Mucosa of rectum (tissue), 2 donors: ENCODE data around the gene CENPP.
A peak's percentile ranks its signal among the peaks of the same experiment; 100 is the strongest.

Source experiments
- H3K27ac ChIP-seq, 2 donors: one replicate each; pipeline ENCODE4 v1.7.0; 2013; ENCODE audit warnings: inconsistent platforms in 2 of 2, low read depth in 2 of 2, low read length in 2 of 2
- H3K27me3 ChIP-seq, 2 donors: one replicate each; pipeline ENCODE4 v1.7.0; 2013; ENCODE audit warnings: low read length in 2 of 2; ENCODE audit not compliant: control insufficient read depth in 2 of 2, insufficient read depth in 2 of 2
- H3K36me3 ChIP-seq, 2 donors: one replicate each; pipeline ENCODE4 v1.7.0; 2013; ENCODE audit warnings: low read length in 2 of 2; ENCODE audit not compliant: control insufficient read depth in 2 of 2, insufficient read depth in 2 of 2
- H3K4me1 ChIP-seq, 2 donors: one replicate each; pipeline ENCODE4 v1.7.0; 2013; ENCODE audit warnings: low read length in 2 of 2, mild to moderate bottlenecking in 1 of 2; ENCODE audit not compliant: control insufficient read depth in 2 of 2, insufficient read depth in 2 of 2
- H3K4me3 ChIP-seq, 2 donors: one replicate each; pipeline ENCODE4 v1.7.0; 2013; ENCODE audit warnings: low read length in 2 of 2
- H3K9ac ChIP-seq, 2 donors: one replicate each; pipeline ENCODE4 v1.7.0; 2013; ENCODE audit warnings: low read length in 2 of 2, low read depth in 1 of 2, mild to moderate bottlenecking in 1 of 2
- H3K9me3 ChIP-seq, 2 donors: one replicate each; pipeline ENCODE4 v1.7.0; 2013; ENCODE audit warnings: low read length in 2 of 2; ENCODE audit not compliant: control insufficient read depth in 2 of 2
- donor health status: healthy.
- donor health status: Normal muscosa, but diverticular disease.

The CENPP gene

DNA sequence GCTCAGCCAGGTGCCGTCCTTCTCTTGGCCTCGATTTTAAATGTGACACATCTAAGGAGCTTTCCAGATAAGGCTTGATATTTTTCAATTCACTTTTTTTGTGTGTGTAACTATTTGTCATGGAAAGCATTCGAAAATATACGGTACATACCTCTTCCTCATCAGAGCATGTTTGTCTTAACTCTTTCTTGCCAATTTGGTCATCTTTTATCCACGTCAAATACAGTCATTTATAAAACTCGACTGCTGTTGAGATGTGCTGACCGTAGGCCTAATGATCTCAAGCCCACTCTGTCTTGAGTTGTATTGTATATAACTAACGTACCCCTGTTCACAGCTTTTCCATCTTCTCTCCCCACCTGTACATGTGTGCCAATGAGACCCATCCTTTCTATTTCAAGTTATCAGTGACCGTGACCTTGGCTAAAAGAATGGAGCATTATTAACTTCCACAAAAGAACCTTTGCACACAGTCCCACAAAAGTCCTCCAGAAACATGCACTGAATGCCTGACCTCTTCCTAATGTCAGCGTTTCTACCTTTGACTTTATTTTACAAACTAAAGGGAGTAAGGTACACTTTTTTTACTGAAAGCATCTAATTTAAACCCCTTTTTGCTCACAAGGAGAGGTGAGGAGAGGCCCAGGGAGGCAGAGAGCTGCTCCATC lies 282.6 kb downstream of the CENPP start:
- Histone ChIP-seq H3K4me1 (peaks cover 2 to 8% of the 10 kb centered on the region in 2 donors), H3K9ac (no peak overlapping the region), H3K9me3 (no peaks in the 10 kb centered on the region), H3K36me3 (peaks cover 13% of the 10 kb centered on the region in 2 donors), H3K27ac (peak overlapping the region in 1 of 2 donors; percentile 38), H3K27me3 (no peaks in the 10 kb centered on the region), H3K4me3 (no peak overlapping the region)

DNA sequence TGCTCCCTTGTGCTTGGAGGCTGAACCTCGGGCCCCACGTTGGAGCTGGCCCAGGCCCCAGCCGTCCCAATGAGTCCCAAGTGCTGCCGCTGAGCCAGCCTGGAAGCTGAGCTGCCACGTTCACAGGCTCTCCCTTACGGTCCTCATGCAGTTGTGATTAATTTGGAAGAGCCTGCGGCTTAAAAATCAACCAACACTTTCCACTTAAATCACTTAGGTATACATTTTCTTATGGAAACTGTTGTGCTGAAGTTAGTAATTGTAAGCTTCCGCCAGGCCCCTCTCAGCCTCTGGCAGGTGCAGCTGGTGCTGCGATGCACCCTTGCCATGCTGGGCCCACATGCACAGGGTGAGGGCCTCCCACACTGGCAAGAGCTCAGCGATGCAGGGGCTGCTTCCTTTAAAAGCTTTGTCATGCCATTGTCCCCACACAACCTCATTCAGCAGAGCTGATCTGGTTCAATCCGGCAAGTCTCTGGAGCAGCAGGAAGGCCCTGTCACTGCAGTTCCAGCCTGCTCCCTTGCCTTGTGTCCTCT lies 283.2 kb downstream of the CENPP start:
- Histone ChIP-seq H3K9me3 (no peaks in the 10 kb centered on the region), H3K27ac (peak overlapping the region; percentile 18 to 38), H3K9ac (no peak overlapping the region), H3K36me3 (peaks cover 16 to 17% of the 10 kb centered on the region in 2 donors), H3K27me3 (no peaks in the 10 kb centered on the region), H3K4me3 (no peak overlapping the region), H3K4me1 (peaks cover 2 to 8% of the 10 kb centered on the region in 2 donors)

DNA sequence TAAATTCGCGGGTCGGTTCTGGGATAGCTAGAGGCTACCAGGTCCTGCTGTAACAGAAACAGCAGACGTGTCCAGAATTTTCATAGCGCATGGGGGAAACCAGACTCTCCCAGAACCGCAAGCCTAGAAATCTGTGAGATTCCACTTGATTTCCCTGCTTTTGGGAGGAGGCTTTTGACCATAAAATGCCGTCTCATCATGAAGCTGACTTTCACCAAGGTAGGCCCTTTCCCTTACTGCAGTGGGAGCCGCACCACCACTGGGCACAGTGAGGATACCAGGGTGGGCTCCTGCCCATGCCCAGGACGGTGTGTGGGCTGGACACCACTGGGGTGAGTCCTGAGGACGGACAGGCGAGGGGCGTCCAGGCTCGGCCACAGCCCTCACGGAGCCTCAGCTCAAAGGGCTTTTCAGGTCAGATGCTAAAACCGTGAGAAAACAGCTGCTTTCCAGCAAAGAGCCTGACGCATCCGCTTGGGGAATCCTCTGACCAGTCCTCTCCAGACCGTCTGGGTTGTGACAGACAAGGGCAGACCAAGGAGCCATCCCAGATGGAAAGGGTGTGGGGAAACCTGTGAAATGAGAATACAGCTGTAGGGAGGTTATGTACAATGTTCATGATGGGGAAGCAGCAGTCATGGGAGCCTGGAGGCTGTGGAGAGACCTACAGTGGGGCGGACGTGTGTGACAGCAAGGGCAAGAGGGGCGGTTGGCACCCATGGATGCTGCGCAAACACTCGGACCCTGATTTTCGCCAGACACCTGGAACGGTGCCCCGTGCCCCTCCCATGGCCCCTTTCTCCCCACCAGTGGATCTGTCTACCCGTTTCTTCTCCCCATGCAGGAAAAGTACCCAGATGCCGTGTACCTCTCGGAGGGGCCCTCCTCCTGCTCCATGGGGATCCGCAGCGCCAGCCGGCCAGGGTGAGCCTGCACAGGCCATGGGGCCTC lies 285.0 kb downstream of the CENPP start:
- Histone ChIP-seq H3K36me3 (peaks cover 24% of the 10 kb centered on the region in 2 donors), H3K9me3 (no peaks in the 10 kb centered on the region), H3K27ac (peak overlapping the region; percentile 56 to 68), H3K4me3 (no peak overlapping the region), H3K9ac (peak overlapping the region in 1 of 2 donors; percentile 6), H3K4me1 (peaks cover 2 to 8% of the 10 kb centered on the region in 2 donors), H3K27me3 (no peaks in the 10 kb centered on the region)

DNA sequence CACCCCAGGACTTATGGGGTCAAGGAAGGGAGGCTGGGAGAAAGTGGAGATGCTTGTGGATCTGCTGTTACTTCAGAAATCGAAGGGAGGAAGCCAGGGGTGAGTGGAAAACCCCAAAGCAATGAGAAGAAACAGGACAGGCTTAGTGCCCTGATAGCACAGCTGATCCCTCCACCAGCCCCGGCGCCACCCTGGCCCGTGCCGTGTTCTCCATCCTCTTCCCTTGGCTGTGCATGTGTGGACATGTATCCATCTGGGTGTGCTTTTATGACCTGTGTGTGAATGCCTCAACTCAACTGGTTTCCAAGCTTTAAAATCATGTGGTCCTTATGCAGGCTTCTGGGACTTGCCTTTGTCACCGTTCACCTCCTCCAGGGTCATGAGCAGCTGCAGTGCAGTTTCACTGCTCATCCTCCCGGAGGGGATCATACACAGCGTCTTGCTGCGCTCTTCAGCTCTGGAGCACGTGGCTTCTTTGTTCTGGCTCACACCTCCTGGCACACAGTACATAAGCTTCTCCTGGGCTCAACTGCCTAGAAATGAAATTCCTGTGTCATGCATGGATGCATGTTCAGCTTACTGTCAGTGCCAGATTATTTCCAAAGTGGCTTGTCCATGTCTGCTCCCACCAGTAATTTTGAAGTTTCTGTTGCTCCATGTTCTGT lies 286.0 kb downstream of the CENPP start:
- H3K9ac ChIP-seq, result no peak overlapping the region
- H3K36me3 ChIP-seq, result peaks cover 25 to 27% of the 10 kb centered on the region in 2 donors
- H3K4me1 ChIP-seq, result peaks cover 2 to 8% of the 10 kb centered on the region in 2 donors
- no peaks in the 10 kb centered on the region for H3K9me3 ChIP-seq
- no peak overlapping the region for H3K4me3 ChIP-seq
- no peaks in the 10 kb centered on the region for H3K27me3 ChIP-seq
- H3K27ac ChIP-seq, result no peak overlapping the region

DNA sequence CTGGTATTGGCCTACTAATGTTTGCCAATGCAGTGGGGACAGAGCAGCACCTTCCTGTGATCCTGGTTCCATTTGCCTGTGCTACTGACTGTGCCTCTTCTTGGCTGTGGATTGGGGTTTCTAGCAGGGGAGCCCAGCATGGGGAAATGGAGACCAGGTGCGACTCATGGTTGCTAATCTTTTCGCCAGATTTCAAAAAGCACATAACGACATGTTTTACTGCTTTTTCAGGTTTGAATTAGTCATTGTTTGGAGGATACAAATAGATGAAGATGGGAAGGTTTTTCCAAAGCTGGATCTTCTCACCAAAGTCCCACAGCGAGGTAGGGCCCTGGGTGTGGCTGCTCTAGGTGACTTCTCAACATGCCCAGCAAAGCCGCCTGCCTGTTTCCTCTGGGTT lies 286.5 kb downstream of the CENPP start:
- H3K9ac ChIP-seq, result no peak overlapping the region
- H3K27ac ChIP-seq, result no peak overlapping the region
- H3K36me3 ChIP-seq, result peaks cover 25 to 27% of the 10 kb centered on the region in 2 donors
- no peaks in the 10 kb centered on the region for H3K27me3 ChIP-seq
- H3K9me3 ChIP-seq, result no peaks in the 10 kb centered on the region
- H3K4me1 ChIP-seq, result peaks cover 2 to 8% of the 10 kb centered on the region in 2 donors
- H3K4me3 ChIP-seq, result no peak overlapping the region

DNA sequence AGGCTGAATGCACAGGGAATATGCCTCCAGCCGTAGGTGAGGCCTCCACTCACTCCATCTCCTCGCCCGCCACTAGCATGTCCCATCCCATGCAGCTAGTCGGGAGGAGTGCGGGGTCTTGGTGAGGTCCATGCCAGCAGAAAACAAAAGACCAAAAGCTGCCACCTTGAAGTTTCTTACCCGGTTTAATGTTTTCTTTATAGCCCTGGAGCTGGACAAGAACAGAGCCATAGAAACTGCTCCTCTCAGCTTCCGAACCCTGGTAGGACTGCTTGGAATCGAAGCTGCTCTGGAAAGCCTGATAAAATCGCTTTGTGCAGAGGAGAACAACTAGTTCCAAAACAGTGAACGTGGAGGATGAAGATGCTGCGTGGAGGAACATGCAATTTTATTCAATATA lies 287.1 kb downstream of the CENPP start:
- Histone ChIP-seq H3K4me1 (peaks cover 2 to 8% of the 10 kb centered on the region in 2 donors), H3K27me3 (no peaks in the 10 kb centered on the region), H3K27ac (no peak overlapping the region), H3K9me3 (no peaks in the 10 kb centered on the region), H3K36me3 (peaks cover 25 to 27% of the 10 kb centered on the region in 2 donors), H3K4me3 (no peak overlapping the region), H3K9ac (no peak overlapping the region)

DNA sequence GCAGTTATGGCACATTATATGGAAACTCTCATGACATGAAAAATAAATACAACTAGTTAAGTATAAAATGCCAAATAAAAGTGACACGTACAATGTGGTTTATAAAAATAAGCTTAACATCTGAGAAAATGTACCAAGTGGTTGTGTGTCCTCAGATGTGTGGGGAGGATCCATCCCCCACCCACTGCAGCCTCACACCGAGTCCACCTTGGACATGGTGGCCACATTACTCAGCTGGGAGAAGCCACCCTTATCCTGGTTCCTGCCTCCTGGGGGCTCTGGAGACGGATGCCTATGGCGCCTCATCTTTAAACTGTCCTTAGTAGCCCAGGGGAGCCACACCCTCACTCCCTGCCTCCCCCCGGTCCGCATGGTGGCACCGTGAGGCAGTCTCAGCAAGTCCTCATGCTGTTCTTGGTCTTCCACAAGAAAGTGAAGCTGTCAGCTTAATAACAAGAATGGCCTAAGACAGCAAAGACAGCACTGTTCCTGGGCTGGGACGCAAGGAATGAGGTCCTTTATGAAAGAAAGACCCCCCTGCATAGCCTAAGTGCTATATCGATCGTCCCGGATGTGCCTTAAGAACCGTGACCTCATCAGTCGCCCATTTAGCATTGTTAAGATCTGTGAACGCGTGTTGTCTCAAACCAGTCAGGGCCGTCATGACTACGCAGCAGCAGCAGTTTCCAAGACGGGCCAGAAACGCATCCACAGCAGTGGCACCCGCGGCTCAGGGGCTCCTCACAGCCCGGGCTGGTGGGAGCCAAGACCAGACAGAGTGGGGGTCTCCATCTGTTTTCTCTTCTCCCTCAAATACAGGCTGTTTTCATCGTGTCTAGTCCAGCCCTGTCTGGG lies 287.7 kb downstream of the CENPP start:
- Histone ChIP-seq H3K27ac (no peak overlapping the region), H3K36me3 (peaks cover 25 to 34% of the 10 kb centered on the region in 2 donors)

DNA sequence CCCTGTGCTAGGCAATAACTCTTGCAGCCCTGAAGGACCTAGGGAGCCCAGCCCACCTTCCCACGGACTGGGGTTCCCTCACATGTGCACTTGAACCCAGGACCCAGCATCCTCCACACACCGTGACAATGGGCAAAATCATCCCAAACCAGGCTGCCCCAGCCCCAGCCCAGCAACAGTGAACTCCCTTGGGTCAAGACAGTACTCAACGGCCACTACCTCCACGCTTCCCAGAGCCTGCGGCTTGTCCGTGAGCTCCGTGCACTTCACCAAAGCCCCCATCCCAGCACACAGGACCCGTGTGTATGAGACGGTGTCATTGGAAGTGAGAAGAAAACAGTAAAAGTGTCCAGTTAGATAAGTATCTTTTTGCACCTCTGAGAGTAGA lies 288.4 kb downstream of the CENPP start:
- peaks cover 2 to 5% of the 10 kb centered on the region in 2 donors for H3K4me1 ChIP-seq
- no peaks in the 10 kb centered on the region for H3K9me3 ChIP-seq

More for the DNA sequence above, 287.7 kb downstream of the CENPP start:
- H3K4me3 ChIP-seq, result no peak overlapping the region
- H3K9me3 ChIP-seq, result no peaks in the 10 kb centered on the region
- no peaks in the 10 kb centered on the region for H3K27me3 ChIP-seq
- H3K4me1 ChIP-seq, result peaks cover 2 to 8% of the 10 kb centered on the region in 2 donors
- no peak overlapping the region for H3K9ac ChIP-seq

DNA sequence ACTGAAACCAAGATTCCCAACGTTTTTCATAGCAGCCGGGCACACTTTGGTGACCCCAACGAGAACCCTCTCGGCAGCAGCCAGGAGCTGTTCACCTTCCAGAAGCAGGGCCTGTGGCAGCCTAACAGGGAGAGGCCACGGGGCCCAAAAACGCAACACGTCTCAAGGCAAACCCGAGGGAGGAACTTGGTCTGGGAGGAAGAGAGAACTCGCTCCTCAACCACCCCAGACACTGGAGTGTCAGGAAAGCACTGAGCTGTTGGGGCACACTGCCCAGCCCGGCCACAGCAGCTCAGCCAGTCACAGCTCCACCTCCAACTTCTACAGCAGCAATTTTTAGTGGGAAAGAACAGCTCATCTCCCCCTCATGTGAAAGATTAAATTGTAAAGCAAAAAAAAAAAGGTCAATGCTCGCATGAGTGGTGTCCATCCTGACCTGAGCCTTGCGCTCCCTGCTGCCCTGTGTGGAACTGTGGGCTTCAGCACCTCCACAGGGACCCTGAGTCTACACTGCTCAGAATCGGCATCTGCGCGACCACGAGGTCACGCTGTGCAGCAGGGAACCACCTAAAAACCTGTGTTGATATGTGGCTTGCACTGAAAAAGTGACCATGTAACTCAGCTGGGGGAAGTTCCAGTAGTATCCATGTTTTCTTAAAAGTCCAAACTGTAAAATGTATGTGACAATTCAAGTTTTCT lies 289.2 kb downstream of the CENPP start:
- H3K36me3 ChIP-seq, result peaks cover 25 to 37% of the 10 kb centered on the region in 2 donors
- H3K27ac ChIP-seq, result no peak overlapping the region
- no peaks in the 10 kb centered on the region for H3K9me3 ChIP-seq
- no peaks in the 10 kb centered on the region for H3K27me3 ChIP-seq
- H3K4me3 ChIP-seq, result no peak overlapping the region
- H3K4me1 ChIP-seq, result peaks cover 0 to 2% of the 10 kb centered on the region in 2 donors
- H3K9ac ChIP-seq, result no peak overlapping the region

More for the DNA sequence above, 288.4 kb downstream of the CENPP start:
- H3K9ac ChIP-seq, result no peak overlapping the region
- no peak overlapping the region for H3K4me3 ChIP-seq
- peaks cover 25 to 34% of the 10 kb centered on the region in 2 donors for H3K36me3 ChIP-seq
- no peak overlapping the region for H3K27ac ChIP-seq
- no peaks in the 10 kb centered on the region for H3K27me3 ChIP-seq
